H1 (cell line): ENCODE results near the gene MOB3C. TPM values are rescaled to one million over a fixed set of nuclear protein-coding genes. Genes with fewer than 3 reads are reported as not detected.

ENCODE experiments used
- CTCF ChIA-PET: fragments of 300-600 bp; sonication (Branson Sonifier 250); formaldehyde crosslinking; loops from one replicate; lab custom pipeline; 2021; ENCODE audit not compliant: partially characterized antibody; lab: Charles Lee
- POLR2A ChIA-PET: fragments of 300-600 bp; sonication (Branson Sonifier 250); formaldehyde crosslinking; loops from one replicate; lab custom pipeline; 2021; ENCODE audit warnings: inconsistent platforms; ENCODE audit not compliant: partially characterized antibody; lab: Charles Lee
- DNase-seq, 2 experiments: peaks; one replicate each; pipeline versions ENCODE4 v3.0.0 to v3.0.0-alpha.2; 2010 to 2022; ENCODE audit warnings: low spot score in 2 of 2, low read depth in 1 of 2, mixed read lengths in 1 of 2
- FAIRE-seq: peaks from 2 replicates; lab custom pipeline; 2011; peaks lifted over from hg19 to GRCh38; lab: Jason Lieb, UNC
- H2AFZ ChIP-seq: 2 replicates; pipeline ENCODE4 v1.8.1; 2012; ENCODE audit warnings: low read length, inconsistent platforms
- H2AK5ac ChIP-seq: 2 replicates; pipeline ENCODE4 v1.6.1; 2013; ENCODE audit warnings: low read depth, low read length
- H2BK120ac ChIP-seq: replicated peaks from 2 replicates; pipeline ENCODE3; 2013; ENCODE audit warnings: low read depth, low read length, inconsistent platforms
- H2BK12ac ChIP-seq: 2 replicates; pipeline ENCODE4 v1.6.1; 2013; ENCODE audit warnings: low read depth, low read length
- H2BK15ac ChIP-seq: 2 replicates; pipeline ENCODE4 v1.6.1; 2013; ENCODE audit warnings: low read length
- H2BK20ac ChIP-seq: 2 replicates; pipeline ENCODE4 v1.6.1; 2013; ENCODE audit warnings: low read length
- H2BK5ac ChIP-seq: 2 replicates; pipeline ENCODE4 v1.6.1; 2013; ENCODE audit warnings: low read depth, low read length
- H3K14ac ChIP-seq: 2 replicates; pipeline ENCODE4 v1.6.1; 2013; ENCODE audit warnings: inconsistent platforms; ENCODE audit not compliant: insufficient read length
- H3K18ac ChIP-seq: 2 replicates; pipeline ENCODE4 v1.6.1; 2013; ENCODE audit warnings: low read length; ENCODE audit errors: extremely low read depth
- H3K23ac ChIP-seq: 2 replicates; pipeline ENCODE4 v1.6.1; 2013; ENCODE audit warnings: inconsistent platforms; ENCODE audit not compliant: insufficient read length
- H3K23me2 ChIP-seq: 2 replicates; pipeline ENCODE4 v1.6.1; 2013; ENCODE audit warnings: low read depth, low read length
- H3K27ac ChIP-seq: 2 replicates; pipeline ENCODE4 v1.6.1; 2011; ENCODE audit warnings: low read depth, low read length, inconsistent platforms
- H3K27me3 ChIP-seq, 4 experiments: replicated peaks in 1 of 4; 1 replicate in 1 of 4; 2 replicates in 3 of 4; pipeline versions ENCODE4 v1.6.1 to v1.8.1; 2011 to 2013; ENCODE audit warnings: low read length in 3 of 4, mild to moderate bottlenecking in 3 of 4, inconsistent platforms in 2 of 4, mixed read lengths in 2 of 4, moderate library complexity in 1 of 4; ENCODE audit not compliant: control insufficient read depth in 3 of 4, insufficient read depth in 3 of 4; ENCODE audit errors: extremely low read depth in 1 of 4
- H3K36me3 ChIP-seq, 4 experiments: 2 replicates each; pipeline versions ENCODE4 v1.6.1 to v1.8.1; 2011 to 2013; ENCODE audit warnings: mild to moderate bottlenecking in 4 of 4, low read length in 3 of 4, moderate library complexity in 2 of 4, control low read depth in 1 of 4, inconsistent platforms in 1 of 4; ENCODE audit not compliant: insufficient read depth in 4 of 4, control insufficient read depth in 2 of 4
- H3K4ac ChIP-seq: replicated peaks from 2 replicates; pipeline ENCODE3; 2013; ENCODE audit warnings: low read length, low read depth, mixed read lengths, inconsistent platforms; ENCODE audit not compliant: insufficient read length
- H3K4me1 ChIP-seq, 4 experiments: replicated peaks in 1 of 4; 1 replicate in 1 of 4; 2 replicates in 3 of 4; pipeline versions ENCODE4 v1.6.1 to v1.8.1; 2011 to 2013; ENCODE audit warnings: low read length in 3 of 4, inconsistent platforms in 2 of 4, mixed read lengths in 1 of 4; ENCODE audit not compliant: insufficient read depth in 4 of 4, control insufficient read depth in 3 of 4
- H3K4me2 ChIP-seq, 2 experiments: 2 replicates each; pipeline versions ENCODE4 v1.6.1 to v1.8.1; 2011 to 2013; ENCODE audit warnings: low read depth in 2 of 2, low read length in 2 of 2, control low read depth in 1 of 2, inconsistent platforms in 1 of 2, mild to moderate bottlenecking in 1 of 2; ENCODE audit not compliant: insufficient read depth in 1 of 2
- H3K4me3 ChIP-seq, 4 experiments: fragments of 200-600, 300-600 bp in 1 of 4; sonication (generic), shearing (Covaris generic), sonication (Bioruptor Twin) in 1 of 4; 2 replicates each; pipeline versions ENCODE4 v1.5.1 to v1.8.1; 2011 to 2016; ENCODE audit warnings: low read length in 4 of 4, low read depth in 3 of 4, control low read depth in 2 of 4, inconsistent platforms in 2 of 4, mild to moderate bottlenecking in 2 of 4, mixed read lengths in 1 of 4, moderate library complexity in 1 of 4; ENCODE audit not compliant: insufficient read depth in 2 of 4; ENCODE audit errors: extremely low read depth in 1 of 4
- H3K56ac ChIP-seq: replicated peaks from 2 replicates; pipeline ENCODE3; 2013; ENCODE audit warnings: low read depth, mild to moderate bottlenecking, mixed read lengths, low read length, inconsistent platforms; ENCODE audit not compliant: insufficient read length
- H3K79me1 ChIP-seq: 2 replicates; pipeline ENCODE4 v1.6.1; 2013; ENCODE audit warnings: low read depth, low read length, control low read depth
- H3K79me2 ChIP-seq, 2 experiments: 2 replicates each; pipeline versions ENCODE4 v1.6.1 to v1.8.1; 2012 to 2013; ENCODE audit warnings: low read length in 2 of 2, mild to moderate bottlenecking in 2 of 2, inconsistent platforms in 1 of 2; ENCODE audit not compliant: insufficient read depth in 2 of 2, control insufficient read depth in 1 of 2
- H3K9ac ChIP-seq, 4 experiments: replicated peaks in 1 of 4; 1 replicate in 1 of 4; 2 replicates in 3 of 4; pipeline versions ENCODE4 v1.6.1 to v1.8.1; 2011 to 2013; ENCODE audit warnings: low read depth in 3 of 4, low read length in 3 of 4, control low read depth in 2 of 4, mild to moderate bottlenecking in 2 of 4, moderate library complexity in 2 of 4, inconsistent platforms in 1 of 4; ENCODE audit errors: extremely low read depth in 1 of 4
- H3K9me3 ChIP-seq, 2 experiments: 2 replicates each; pipeline versions ENCODE4 v1.6.1 to v1.8.1; 2012 to 2013; ENCODE audit warnings: mild to moderate bottlenecking in 2 of 2, moderate library complexity in 2 of 2, control low read depth in 1 of 2, inconsistent platforms in 1 of 2, low read depth in 1 of 2, low read length in 1 of 2, mixed read lengths in 1 of 2; ENCODE audit not compliant: insufficient read depth in 2 of 2
- H4K20me1 ChIP-seq, 2 experiments: replicated peaks in 1 of 2; 2 replicates each; pipeline versions ENCODE3 to v1.8.1; 2011 to 2013; ENCODE audit warnings: inconsistent platforms in 2 of 2, low read length in 2 of 2, mild to moderate bottlenecking in 1 of 2; ENCODE audit not compliant: insufficient read depth in 2 of 2, control insufficient read depth in 1 of 2
- H4K5ac ChIP-seq: 2 replicates; pipeline ENCODE4 v1.6.1; 2013; ENCODE audit warnings: low read length, low read depth, mixed read lengths, inconsistent platforms; ENCODE audit not compliant: insufficient read length
- H4K8ac ChIP-seq: 2 replicates; pipeline ENCODE4 v1.8.0; 2013; ENCODE audit warnings: mild to moderate bottlenecking, moderate library complexity, low read length, inconsistent platforms; ENCODE audit not compliant: insufficient read depth; ENCODE audit errors: extremely low read depth
- H4K91ac ChIP-seq: replicated peaks from 2 replicates; pipeline ENCODE3; 2013; ENCODE audit warnings: low read length, mixed read lengths, inconsistent platforms; ENCODE audit not compliant: insufficient read length
- BACH1 ChIP-seq: IDR thresholded peaks from 2 replicates; pipeline ENCODE4 v1.6.1; 2012; ENCODE audit warnings: low read length, improper control_type of control experiment
- BCL11A ChIP-seq, 2 experiments: IDR thresholded peaks; one replicate each; pipeline ENCODE4 v1.6.1; 2011; ENCODE audit warnings: low read depth in 2 of 2, low read length in 2 of 2, mild to moderate bottlenecking in 2 of 2
- EGR1 ChIP-seq: IDR thresholded peaks from 2 replicates; pipeline ENCODE4 v1.6.1; 2011; ENCODE audit warnings: low read depth, low read length, borderline replicate concordance
- GTF2F1 ChIP-seq: IDR thresholded peaks from 2 replicates; pipeline ENCODE4 v1.6.1; 2012; ENCODE audit warnings: low read depth, low read length, improper control_type of control experiment, borderline replicate concordance
- KDM1A ChIP-seq: fragments of 200-600, 300-600 bp; sonication (generic); IDR thresholded peaks from 2 replicates; pipeline ENCODE4 v1.7.1; 2016; ENCODE audit warnings: mild to moderate bottlenecking, low read length, borderline replicate concordance
- SUZ12 ChIP-seq: fragments of 200-600 bp; sonication (generic); IDR thresholded peaks from 2 replicates; pipeline ENCODE4 v1.6.1; 2012; ENCODE audit warnings: mild to moderate bottlenecking, inconsistent platforms, low read length, moderate library complexity, mixed read lengths
- TBP ChIP-seq: IDR thresholded peaks from 2 replicates; pipeline ENCODE4 v1.6.1; 2011; ENCODE audit warnings: low read depth, low read length, improper control_type of control experiment
- TCF12 ChIP-seq: IDR thresholded peaks from 2 replicates; pipeline ENCODE4 v1.6.1; 2011; ENCODE audit warnings: low read depth, mild to moderate bottlenecking, low read length
- polyA plus RNA-seq, 7 experiments: library from polyadenylated mRNA; depleted of rRNA in 3 of 7; stranded (reverse) in 5 of 7; unstranded in 2 of 7; fragments of >200 nt in 5 of 7; fragments of 200-250 nt in 2 of 7; gene quantifications; 1 replicate in 5 of 7; 2 replicates in 1 of 7; 4 replicates in 1 of 7; pipeline versions ENCODE4 v1.2.1 to v1.2.3, GENCODE V29; 2011 to 2013; ENCODE audit warnings: missing spikeins in 2 of 7, mixed read lengths in 2 of 7
- total RNA-seq: library from RNA; stranded (reverse); fragmentation: NEBNext Ultra II Directional; extraction: Animal tissue kit (Norgen Biotek cat#: 25700); gene quantifications from 2 replicates; pipeline ENCODE4 v1.2.1, GENCODE V29; 2021
- TF ChIP-seq, protein P1 (sequence below): IDR thresholded peaks from 2 replicates; pipeline ENCODE4 v1.6.1; 2012; ENCODE audit warnings: inconsistent platforms

MOB3C gene
- total and polyA plus RNA-seq, 2 of the 8 experiments (the other 6 are each of a cell fraction or from before 2014, with no cell fraction given) = 5.8 to 6.6 TPM

DNA sequence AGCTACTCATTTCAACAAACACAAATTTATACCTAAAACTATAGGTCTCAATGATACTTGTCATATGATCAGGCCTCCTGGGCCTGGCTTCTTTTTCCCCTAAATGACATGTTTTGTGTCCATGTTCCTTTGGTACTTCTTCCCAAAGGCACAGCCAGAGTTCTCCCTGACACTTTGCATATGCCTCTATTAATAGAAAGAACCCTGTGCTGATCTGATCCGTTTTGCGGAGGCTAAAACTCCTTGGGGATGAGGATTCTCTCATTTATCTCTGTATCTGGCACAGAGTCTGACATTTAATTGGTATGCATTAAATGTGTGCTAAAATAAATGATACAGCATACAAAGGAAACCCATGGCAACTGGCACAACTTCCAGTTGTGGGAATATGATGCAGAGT, 40.0 kb upstream of the MOB3C start (continued):
- TF ChIP-seq SUZ12 = no peak

DNA sequence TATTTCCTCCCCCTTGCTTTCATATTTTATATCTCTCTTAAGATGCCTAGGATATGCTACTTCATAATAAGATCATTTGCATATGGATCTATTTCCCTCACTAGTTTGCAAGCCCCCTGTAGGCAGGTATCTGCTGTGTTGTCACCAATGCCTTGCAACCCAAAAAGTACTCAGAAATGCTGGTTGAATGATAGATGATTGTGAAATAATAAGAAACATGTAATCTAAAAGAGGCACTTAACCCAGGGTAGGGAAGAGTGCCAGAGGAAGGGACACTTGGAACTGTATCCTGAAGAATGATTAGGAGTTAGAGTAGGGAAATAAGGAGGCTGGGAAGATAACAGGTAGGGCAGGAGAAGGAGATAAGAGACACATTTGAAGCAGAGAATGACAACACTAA, 39.2 kb upstream of the MOB3C start:
- no peak for TF ChIP-seq BCL11A (IDR thresholded peaks at IDR 0.05; ENCODE audit: low read depth in 2 of 2, low read length in 2 of 2)
- no peak for TF ChIP-seq TBP
- TF ChIP-seq, protein P1, sequence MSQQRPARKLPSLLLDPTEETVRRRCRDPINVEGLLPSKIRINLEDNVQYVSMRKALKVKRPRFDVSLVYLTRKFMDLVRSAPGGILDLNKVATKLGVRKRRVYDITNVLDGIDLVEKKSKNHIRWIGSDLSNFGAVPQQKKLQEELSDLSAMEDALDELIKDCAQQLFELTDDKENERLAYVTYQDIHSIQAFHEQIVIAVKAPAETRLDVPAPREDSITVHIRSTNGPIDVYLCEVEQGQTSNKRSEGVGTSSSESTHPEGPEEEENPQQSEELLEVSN = no peak
- no peak for TF ChIP-seq KDM1A
- no peak for TF ChIP-seq EGR1
- no peak for TF ChIP-seq TCF12
- TF ChIP-seq BACH1 = no peak
- no peak for TF ChIP-seq GTF2F1
- H3K27me3 ChIP-seq = no peaks in the 10 kb centered on the region
- no peak overlapping the region for H3K4me3 ChIP-seq
- no peak overlapping the region for H3K4ac ChIP-seq
- peaks cover 0 to 52% (median 12%) of the 10 kb centered on the region in 4 experiments; a peak in 6 of 8 replicates for H3K36me3 ChIP-seq
- no peak for DNase-seq
- no peak overlapping the region for H2AK5ac ChIP-seq
- FAIRE-seq = no peak
- no peak overlapping the region for H3K23ac ChIP-seq
- no peak overlapping the region for H2BK5ac ChIP-seq
- no peak overlapping the region for H4K8ac ChIP-seq
- H3K4me2 ChIP-seq = no peak overlapping the region
- CTCF ChIA-PET = interaction anchor here (0.7 to 1.7 kb wide), 7 partner anchors 10 to 242 kb away, joined by 3 to 7 read pairs (median 4); partner anchors contain the start of gene ATPAF1
- no peaks in the 10 kb centered on the region for H3K23me2 ChIP-seq
- no peak overlapping the region for H2BK120ac ChIP-seq
- no peak overlapping the region for H2BK15ac ChIP-seq
- H4K20me1 ChIP-seq = no peaks in the 10 kb centered on the region
- H3K18ac ChIP-seq = no peak overlapping the region
- POLR2A ChIA-PET = interaction anchor here (1.0 kb wide), 1 partner anchor 14 kb away, joined by 3 read pairs; no protein-coding TSS in a partner anchor
- no peaks in the 10 kb centered on the region for H3K79me1 ChIP-seq
- no peak overlapping the region for H3K14ac ChIP-seq
- H3K27ac ChIP-seq = no peak overlapping the region
- no peak overlapping the region for H3K56ac ChIP-seq
- no peaks in the 10 kb centered on the region for H3K4me1 ChIP-seq
- no peaks in the 10 kb centered on the region for H3K9me3 ChIP-seq
- H2BK20ac ChIP-seq = no peak overlapping the region
- no peak overlapping the region for H2AFZ ChIP-seq
- H3K79me2 ChIP-seq = no peaks in the 10 kb centered on the region
- no peak overlapping the region for H4K91ac ChIP-seq
- H3K9ac ChIP-seq = no peak overlapping the region
- no peak overlapping the region for H2BK12ac ChIP-seq
- no peak overlapping the region for H4K5ac ChIP-seq
